Prostate gland (tissue), 2 donors: ENCODE data around the gene OR5H14.
"Not testable (repeated sequence)": the region's sequence is repeated elsewhere in the genome, so short reads cannot be mapped to it uniquely, and the experiment has no call there.

Experiments
- POLR2A ChIP-seq: fragments of 450-650 bp; IDR thresholded peaks from one replicate; pipeline ENCODE4 v1.6.1; 2016; ENCODE audit warnings: antibody characterized with exemption, mild to moderate bottlenecking
- POLR2AphosphoS5 ChIP-seq: sonication (generic); formaldehyde crosslinking; IDR thresholded peaks from one replicate; pipeline ENCODE4 v1.6.1; 2017; ENCODE audit warnings: antibody characterized with exemption
- TF ChIP-seq, protein P1 (sequence below), 4 experiments: fragments of 200-600 bp in 2 of 4; fragments of 450-650 bp in 2 of 4; sonication (generic) in 2 of 4; IDR thresholded peaks; 1 replicate in 3 of 4; 2 replicates in 1 of 4; pipeline ENCODE4 v1.5.1; 2016 to 2019; ENCODE audit warnings: antibody characterized with exemption in 4 of 4, mild to moderate bottlenecking in 2 of 4, moderate library complexity in 2 of 4

DNA sequence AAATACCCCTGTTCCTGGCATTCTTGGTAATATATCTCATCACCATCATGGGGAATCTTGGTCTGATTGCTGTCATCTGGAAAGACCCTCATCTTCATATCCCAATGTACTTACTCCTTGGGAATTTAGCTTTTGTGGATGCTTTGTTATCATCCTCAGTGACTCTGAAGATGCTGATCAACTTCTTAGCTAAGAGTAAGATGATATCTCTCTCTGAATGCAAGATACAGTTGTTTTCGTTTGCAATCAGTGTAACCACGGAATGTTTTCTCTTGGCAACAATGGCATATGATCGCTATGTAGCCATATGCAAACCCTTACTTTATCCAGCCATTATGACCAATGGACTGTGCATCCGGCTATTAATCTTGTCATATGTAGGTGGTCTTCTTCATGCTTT lies 2.2 kb downstream of the OR5H14 start:
- TF ChIP-seq POLR2AphosphoS5, POLR2A: not testable (repeated sequence)
- TF ChIP-seq, protein P1, sequence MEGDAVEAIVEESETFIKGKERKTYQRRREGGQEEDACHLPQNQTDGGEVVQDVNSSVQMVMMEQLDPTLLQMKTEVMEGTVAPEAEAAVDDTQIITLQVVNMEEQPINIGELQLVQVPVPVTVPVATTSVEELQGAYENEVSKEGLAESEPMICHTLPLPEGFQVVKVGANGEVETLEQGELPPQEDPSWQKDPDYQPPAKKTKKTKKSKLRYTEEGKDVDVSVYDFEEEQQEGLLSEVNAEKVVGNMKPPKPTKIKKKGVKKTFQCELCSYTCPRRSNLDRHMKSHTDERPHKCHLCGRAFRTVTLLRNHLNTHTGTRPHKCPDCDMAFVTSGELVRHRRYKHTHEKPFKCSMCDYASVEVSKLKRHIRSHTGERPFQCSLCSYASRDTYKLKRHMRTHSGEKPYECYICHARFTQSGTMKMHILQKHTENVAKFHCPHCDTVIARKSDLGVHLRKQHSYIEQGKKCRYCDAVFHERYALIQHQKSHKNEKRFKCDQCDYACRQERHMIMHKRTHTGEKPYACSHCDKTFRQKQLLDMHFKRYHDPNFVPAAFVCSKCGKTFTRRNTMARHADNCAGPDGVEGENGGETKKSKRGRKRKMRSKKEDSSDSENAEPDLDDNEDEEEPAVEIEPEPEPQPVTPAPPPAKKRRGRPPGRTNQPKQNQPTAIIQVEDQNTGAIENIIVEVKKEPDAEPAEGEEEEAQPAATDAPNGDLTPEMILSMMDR (IDR thresholded peaks at IDR 0.05) = not testable (repeated sequence)
